ENCODE measurements around the gene SULT4A1. TPM values are rescaled to one million over a fixed set of nuclear protein-coding genes. Genes with fewer than 3 reads are reported as not detected.

SULT4A1 gene
- total and polyA plus RNA-seq, 2 of the 4 experiments (the other 2 are of a cell fraction), result 1.1 to 5.2 TPM

DNA sequence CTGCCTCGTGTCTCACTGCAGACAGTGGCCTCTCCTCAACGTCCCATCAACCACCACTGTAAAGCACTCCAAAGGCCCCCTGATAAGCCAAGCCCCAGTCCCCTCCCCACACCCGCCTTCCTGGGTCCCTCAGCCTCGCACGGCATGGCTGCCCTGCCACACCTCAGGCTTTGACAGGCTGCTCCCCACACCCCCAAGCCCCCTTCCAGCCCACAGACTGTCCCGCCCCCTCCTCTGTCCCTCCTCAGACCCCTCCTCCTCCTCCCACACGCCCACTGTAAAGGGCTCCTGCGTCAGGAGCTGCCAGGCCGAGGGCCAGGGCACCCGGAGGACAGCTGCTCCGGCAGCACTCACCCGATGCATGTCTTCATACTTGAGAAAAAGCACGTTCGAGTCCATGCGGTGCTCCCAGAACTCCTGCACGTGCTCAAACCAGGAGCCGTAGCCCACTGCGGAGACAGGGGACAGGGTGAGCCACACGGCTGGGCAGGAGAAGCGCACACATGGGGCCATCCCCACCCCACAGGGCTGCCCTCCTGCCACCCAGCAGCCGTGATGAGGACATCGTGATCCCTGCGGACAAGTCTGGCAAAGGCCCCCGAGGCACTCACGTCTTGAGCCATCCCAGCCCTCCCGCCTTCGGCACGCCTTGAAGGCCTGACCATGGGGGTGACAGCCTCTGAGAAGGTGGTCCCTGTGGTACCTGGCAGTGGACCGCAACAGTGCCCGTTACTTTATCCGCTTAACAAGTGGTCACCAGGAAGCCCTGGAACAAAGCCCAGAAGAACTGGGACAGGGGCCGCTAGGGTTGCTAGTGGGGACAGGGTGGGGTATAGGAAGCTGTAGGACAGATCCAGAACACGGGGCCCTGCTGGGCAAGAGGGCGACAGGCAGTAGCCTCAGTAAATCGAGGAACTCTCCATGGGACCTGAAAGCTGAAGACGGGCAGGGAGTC, 28.8 kb downstream of the SULT4A1 start (continued):
- no peak for TF ChIP-seq NFE2L2 (IDR thresholded peaks at IDR 0.05; ENCODE audit: low read depth, low read length)

DNA sequence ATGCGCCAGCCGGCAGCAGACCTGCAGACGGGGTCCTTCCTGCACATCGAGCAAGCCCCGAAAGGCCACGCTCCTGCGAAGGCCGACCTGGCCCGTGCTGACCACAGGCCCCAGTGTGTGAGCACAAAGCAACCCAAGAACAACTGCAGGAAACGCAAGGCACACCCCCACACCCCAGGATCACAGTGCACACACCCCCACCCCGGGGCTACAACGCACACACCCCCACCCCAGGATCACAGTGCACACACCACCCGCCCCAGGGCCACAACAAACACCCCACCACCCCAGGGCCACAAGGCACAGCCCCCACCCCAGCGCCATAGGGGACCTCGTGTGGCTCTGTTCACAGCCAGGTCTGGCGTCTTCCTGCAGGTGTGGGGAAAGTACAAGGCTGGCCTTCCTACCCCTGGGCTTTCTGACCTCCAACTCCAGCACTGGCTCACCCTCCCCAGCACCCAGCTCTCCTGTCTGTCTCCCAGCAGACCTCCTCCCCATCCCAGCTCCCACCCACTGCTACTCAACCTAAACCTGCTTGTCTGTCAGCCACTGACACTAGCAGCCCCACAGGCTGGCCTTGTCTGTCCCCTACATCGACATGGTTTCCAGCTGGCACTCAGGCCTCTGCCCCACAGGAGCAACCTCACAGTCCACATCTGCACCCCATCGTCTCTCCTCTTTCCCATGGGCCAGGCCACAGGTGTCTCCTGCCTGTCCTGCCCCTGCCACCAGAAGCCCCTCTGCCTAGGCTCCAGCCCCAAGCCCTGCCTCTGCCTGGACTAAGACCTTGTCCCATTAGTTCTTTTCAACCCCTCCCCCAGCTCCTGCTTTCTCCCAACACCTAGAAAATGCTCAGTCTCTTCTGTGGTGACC, 29.7 kb downstream of the SULT4A1 start:
- Histone ChIP-seq H3K27me3 (ENCODE audit: control insufficient read depth, insufficient read depth, low read length) (no peaks in the 10 kb centered on the region; the same call in 1 of the 2 replicates), H3K36me3 (ENCODE audit: control insufficient read depth, insufficient read depth, low read length) (peaks cover 7% of the 10 kb centered on the region; the same call in 1 of the 2 replicates), H2BK5ac (ENCODE audit: low read depth, low read length, poor library complexity, severe bottlenecking) (no peak overlapping the region), H3K4me2 (ENCODE audit: low read depth, low read length) (no peak overlapping the region), H2AK9ac (replicated peaks; ENCODE audit: low read depth, low read length, poor library complexity) (no peak overlapping the region), H3K9me3 (ENCODE audit: control insufficient read depth, insufficient read depth, low read length) (no peaks in the 10 kb centered on the region), H3K4me1 (ENCODE audit: control insufficient read depth, insufficient read depth, low read length) (peaks cover 31% of the 10 kb centered on the region), H3K27ac (ENCODE audit: insufficient read depth, low read length) (no peak overlapping the region), H4K20me1 (ENCODE audit: insufficient read depth, low read length) (no peaks in the 10 kb centered on the region; the same call in 1 of the 2 replicates), H4K8ac (ENCODE audit: low read depth in 2 of 2, low read length in 2 of 2) (no peak overlapping the region), H2AFZ (replicated peaks; ENCODE audit: low read length, poor library complexity) (peak overlapping the region; percentile 43), H3K23ac (ENCODE audit: low read depth, low read length) (no peak overlapping the region), H3K4ac (ENCODE audit: low read depth, low read length) (no peak overlapping the region), H3K18ac (ENCODE audit: low read depth, low read length) (no peak overlapping the region), H2BK120ac (ENCODE audit: low read depth, low read length) (no peak overlapping the region), H3K56ac (ENCODE audit: extremely low read depth, insufficient read depth, low read length) (no peak overlapping the region), H2BK20ac (ENCODE audit: low read depth, low read length) (no peak overlapping the region), H3K4me3 (ENCODE audit: insufficient read depth, low read depth, low read length) (no peak overlapping the region), H4K91ac (ENCODE audit: insufficient read depth, low read depth, low read length) (no peak overlapping the region), H3K9ac (ENCODE audit: low read depth, low read length) (no peak overlapping the region), H2AK5ac (ENCODE audit: low read depth, low read length) (no peak overlapping the region), H4K5ac (ENCODE audit: low read depth, low read length) (no peak overlapping the region), H2BK15ac (ENCODE audit: low read depth, low read length) (no peak overlapping the region), H3K14ac (replicated peaks; ENCODE audit: low read depth, low read length) (no peak overlapping the region), H3K9me1 (ENCODE audit: insufficient read depth, low read length) (peaks cover 13% of the 10 kb centered on the region), H3K79me1 (ENCODE audit: low read depth in 1 of 2, low read length in 2 of 2) (no peaks in the 10 kb centered on the region)
- BruUV-seq (replicated peaks), result no TSS peak
- in situ Hi-C loops (cut with MboI; ENCODE audit: low sequenced_read_pairs), result no loop called here
- ATAC-seq (ENCODE audit: low read depth) (no peak), DNase-seq (no peak)
- ChIA-PET CTCF (no interaction called here), POLR2A (ENCODE audit: unreplicated experiment) (no interaction called here)
- dilution Hi-C loops (cut with HindIII; ENCODE audit: low sequenced_read_pairs, unreplicated experiment), result no loop called here
- intact Hi-C loops (cut with micrococcal nuclease), result no loop called here
- 73% methylated on average over 2 of the region's 18 CpGs; no CpG with 5 or more reads in 1 of the 2 experiments for WGBS, 2 experiments (ENCODE audit: extremely low coverage in 2 of 2, insufficient read length in 1 of 2)
- no peak for TF ChIP-seq POLR2A (IDR thresholded peaks at IDR 0.05; ENCODE audit: low read depth, low read length)
- no peak for TF ChIP-seq CHD1 (IDR thresholded peaks at IDR 0.05; ENCODE audit: low read depth, low read length)
- TF ChIP-seq, protein P1, sequence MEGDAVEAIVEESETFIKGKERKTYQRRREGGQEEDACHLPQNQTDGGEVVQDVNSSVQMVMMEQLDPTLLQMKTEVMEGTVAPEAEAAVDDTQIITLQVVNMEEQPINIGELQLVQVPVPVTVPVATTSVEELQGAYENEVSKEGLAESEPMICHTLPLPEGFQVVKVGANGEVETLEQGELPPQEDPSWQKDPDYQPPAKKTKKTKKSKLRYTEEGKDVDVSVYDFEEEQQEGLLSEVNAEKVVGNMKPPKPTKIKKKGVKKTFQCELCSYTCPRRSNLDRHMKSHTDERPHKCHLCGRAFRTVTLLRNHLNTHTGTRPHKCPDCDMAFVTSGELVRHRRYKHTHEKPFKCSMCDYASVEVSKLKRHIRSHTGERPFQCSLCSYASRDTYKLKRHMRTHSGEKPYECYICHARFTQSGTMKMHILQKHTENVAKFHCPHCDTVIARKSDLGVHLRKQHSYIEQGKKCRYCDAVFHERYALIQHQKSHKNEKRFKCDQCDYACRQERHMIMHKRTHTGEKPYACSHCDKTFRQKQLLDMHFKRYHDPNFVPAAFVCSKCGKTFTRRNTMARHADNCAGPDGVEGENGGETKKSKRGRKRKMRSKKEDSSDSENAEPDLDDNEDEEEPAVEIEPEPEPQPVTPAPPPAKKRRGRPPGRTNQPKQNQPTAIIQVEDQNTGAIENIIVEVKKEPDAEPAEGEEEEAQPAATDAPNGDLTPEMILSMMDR (conservative IDR thresholded peaks at IDR 0.05; ENCODE audit: low read depth, low read length), result no peak
- no peak for TF ChIP-seq BHLHE40 (IDR thresholded peaks at IDR 0.05; ENCODE audit: low read depth, low read length)
- TF ChIP-seq, protein P2, sequence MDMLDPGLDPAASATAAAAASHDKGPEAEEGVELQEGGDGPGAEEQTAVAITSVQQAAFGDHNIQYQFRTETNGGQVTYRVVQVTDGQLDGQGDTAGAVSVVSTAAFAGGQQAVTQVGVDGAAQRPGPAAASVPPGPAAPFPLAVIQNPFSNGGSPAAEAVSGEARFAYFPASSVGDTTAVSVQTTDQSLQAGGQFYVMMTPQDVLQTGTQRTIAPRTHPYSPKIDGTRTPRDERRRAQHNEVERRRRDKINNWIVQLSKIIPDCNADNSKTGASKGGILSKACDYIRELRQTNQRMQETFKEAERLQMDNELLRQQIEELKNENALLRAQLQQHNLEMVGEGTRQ (IDR thresholded peaks at IDR 0.05; ENCODE audit: low read depth, low read length), result no peak
- TF ChIP-seq RCOR1 (IDR thresholded peaks at IDR 0.05; ENCODE audit: insufficient replicate concordance, low read length), result no peak
- no peak for TF ChIP-seq SMC3 (IDR thresholded peaks at IDR 0.05; ENCODE audit: low read depth, low read length)
- no peak for TF ChIP-seq CEBPB (IDR thresholded peaks at IDR 0.05; ENCODE audit: low read depth, low read length)
- TF ChIP-seq MXI1 (IDR thresholded peaks at IDR 0.05; ENCODE audit: borderline replicate concordance, low read depth, low read length), result no peak
- TF ChIP-seq RAD21 (IDR thresholded peaks at IDR 0.05; ENCODE audit: low read length), result no peak
- no peak for TF ChIP-seq MAZ (IDR thresholded peaks at IDR 0.05; ENCODE audit: borderline replicate concordance, low read depth, low read length)
